ENCODE measurements around the gene VAV2.

VAV2 gene

GRCh38 chr9:133884907-133885744 lies 107.0 kb downstream of the VAV2 start:
- Histone ChIP-seq H3K27me3 (no peaks in the 10 kb centered on the region), H3K9me3 (no peaks in the 10 kb centered on the region), H3K4me3 (ENCODE audit: low read depth in 1 of 2, low read length in 1 of 2) (no peak overlapping the region), H3K36me3 (no peaks in the 10 kb centered on the region), H3K27ac (no peak overlapping the region), H3K4me1 (ENCODE audit: control insufficient read depth in 1 of 2, insufficient read depth in 1 of 2, low read depth in 1 of 2, low read length in 1 of 2) (no peaks in the 10 kb centered on the region)
- TF ChIP-seq, protein P1, sequence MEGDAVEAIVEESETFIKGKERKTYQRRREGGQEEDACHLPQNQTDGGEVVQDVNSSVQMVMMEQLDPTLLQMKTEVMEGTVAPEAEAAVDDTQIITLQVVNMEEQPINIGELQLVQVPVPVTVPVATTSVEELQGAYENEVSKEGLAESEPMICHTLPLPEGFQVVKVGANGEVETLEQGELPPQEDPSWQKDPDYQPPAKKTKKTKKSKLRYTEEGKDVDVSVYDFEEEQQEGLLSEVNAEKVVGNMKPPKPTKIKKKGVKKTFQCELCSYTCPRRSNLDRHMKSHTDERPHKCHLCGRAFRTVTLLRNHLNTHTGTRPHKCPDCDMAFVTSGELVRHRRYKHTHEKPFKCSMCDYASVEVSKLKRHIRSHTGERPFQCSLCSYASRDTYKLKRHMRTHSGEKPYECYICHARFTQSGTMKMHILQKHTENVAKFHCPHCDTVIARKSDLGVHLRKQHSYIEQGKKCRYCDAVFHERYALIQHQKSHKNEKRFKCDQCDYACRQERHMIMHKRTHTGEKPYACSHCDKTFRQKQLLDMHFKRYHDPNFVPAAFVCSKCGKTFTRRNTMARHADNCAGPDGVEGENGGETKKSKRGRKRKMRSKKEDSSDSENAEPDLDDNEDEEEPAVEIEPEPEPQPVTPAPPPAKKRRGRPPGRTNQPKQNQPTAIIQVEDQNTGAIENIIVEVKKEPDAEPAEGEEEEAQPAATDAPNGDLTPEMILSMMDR (IDR thresholded peaks at IDR 0.05) = no peak

DNA sequence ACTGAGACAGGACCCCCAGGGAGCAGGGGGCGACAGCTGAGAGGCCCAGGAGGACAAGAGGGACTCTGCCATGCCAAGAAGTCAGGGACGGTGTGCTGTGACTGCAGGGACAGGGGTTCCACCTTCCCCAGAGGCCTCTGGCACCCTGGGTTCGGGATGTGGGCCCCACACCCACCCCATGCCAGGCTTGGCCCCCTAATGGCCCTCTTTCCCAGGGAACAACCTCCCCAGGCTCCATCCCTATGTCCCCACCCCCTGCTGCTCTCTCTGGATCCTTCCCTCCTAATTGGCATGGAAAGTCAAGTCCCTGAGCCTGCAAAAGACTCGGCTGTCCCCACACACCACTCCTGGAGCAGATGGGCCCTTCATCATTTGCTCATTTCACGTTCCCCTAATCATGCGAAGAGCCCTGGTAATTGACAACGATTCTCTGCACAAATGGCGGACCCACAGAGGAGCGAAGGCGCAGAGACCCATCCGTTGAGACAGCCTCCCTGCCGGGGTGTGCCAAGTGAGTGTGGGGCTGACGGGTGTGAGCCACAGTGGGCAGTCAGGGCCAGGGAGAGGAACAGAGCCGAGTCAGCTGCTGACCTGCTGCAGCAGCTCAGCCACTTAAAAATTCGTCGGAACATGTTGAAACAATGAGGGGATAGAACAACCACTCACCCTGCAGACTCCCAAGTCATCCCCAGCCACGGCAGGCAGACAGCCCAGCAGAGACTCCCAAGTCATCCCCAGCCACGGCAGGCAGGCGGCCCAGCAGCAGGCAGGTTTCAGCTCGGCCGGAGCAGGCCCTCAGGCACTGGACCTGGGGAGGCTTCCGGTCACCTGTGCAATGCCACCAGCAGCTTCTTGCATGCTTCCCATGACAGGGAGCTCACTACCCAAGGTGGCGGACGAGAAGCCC lies 109.0 kb downstream of the VAV2 start:
- no peaks in the 10 kb centered on the region for H3K9me3 ChIP-seq
- H3K36me3 ChIP-seq = no peaks in the 10 kb centered on the region
- H3K27me3 ChIP-seq = no peaks in the 10 kb centered on the region
- H3K4me1 ChIP-seq (ENCODE audit: control insufficient read depth in 1 of 2, insufficient read depth in 1 of 2, low read depth in 1 of 2, low read length in 1 of 2) = no peaks in the 10 kb centered on the region
- no peak overlapping the region for H3K4me3 ChIP-seq (ENCODE audit: low read depth in 1 of 2, low read length in 1 of 2)
- TF ChIP-seq, protein P1 (IDR thresholded peaks at IDR 0.05) = no peak
- H3K27ac ChIP-seq = no peak overlapping the region

DNA sequence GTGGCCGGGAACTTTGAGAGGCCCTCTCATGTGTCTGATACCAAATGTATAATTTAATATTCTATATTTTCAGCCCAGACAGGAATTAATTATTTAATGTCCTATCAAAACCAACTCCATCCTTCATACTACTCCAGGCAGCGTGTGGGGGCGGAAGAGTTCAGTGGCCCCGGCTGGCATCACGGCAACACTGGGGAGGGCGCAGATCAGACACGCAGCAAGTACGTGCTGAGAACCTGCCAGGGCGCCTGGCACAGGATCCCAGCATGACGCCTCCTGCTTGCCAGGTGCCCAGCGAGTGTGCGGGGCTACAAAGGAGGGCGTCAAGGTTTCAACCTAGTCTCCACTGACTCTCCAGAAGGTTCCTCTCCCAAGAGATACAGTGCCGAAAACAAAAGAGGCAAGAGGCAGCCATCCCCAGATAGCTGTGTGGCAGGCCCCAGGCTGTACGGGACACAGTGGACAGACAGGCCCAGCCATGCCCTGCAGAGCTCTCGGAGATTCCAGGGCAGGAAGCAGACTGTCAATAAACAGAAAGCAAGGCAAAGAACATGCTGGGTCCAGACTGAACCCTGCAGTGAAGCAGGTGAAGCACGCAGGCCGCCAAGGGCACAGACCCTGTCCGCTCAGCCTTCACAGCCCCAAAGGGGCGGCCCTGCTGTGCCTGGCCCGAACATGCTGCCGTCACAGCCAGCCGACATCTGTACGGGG lies 110.3 kb downstream of the VAV2 start:
- H3K27ac ChIP-seq = no peak overlapping the region
- H3K27me3 ChIP-seq = no peaks in the 10 kb centered on the region
- H3K4me3 ChIP-seq (ENCODE audit: low read depth in 1 of 2, low read length in 1 of 2) = no peak overlapping the region
- H3K9me3 ChIP-seq = no peaks in the 10 kb centered on the region
- H3K4me1 ChIP-seq (ENCODE audit: control insufficient read depth in 1 of 2, insufficient read depth in 1 of 2, low read depth in 1 of 2, low read length in 1 of 2) = no peaks in the 10 kb centered on the region
- H3K36me3 ChIP-seq = no peaks in the 10 kb centered on the region
- TF ChIP-seq, protein P1 (IDR thresholded peaks at IDR 0.05) = no peak

DNA sequence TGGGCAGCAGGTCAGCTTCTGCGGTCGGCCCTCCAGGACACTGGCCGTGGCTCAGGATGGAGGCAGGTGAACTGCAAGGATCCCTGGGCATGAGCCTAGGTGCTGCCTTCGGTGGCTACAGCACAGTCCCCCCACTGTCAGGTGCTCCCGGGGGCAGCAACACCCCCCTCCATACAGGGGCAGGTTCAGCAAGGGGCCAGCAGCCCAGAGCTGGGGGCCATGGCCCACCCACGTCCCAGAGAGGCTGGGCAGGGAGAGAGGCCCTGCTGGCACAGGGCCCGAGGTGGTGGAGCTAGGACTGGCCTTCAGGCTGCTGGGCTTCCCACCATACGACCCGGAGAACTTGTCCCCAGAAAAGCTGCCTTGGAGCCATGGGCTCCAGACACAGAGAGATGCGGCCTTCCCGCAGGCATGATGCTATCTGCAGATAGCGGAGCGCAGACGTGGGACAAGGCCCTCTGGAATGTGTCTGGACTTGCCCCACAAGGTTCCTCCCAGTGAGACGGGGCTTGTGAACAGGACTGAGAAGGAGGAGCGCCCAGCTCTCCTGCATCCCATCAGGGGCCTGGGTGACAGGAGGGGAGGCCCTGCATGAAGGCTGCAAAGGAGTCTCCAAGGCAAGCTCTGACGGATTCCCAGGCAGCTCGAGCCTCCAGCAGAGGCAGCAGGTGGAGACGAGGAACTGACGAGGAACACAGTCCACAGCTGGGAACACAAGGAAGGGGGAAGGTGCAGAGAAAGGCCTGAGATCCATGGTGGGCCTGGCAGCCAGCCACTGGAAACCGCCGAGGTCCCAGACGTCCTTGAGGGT lies 111.1 kb downstream of the VAV2 start:
- H3K27ac ChIP-seq = no peak overlapping the region
- no peaks in the 10 kb centered on the region for H3K36me3 ChIP-seq
- H3K9me3 ChIP-seq = no peaks in the 10 kb centered on the region
- H3K4me3 ChIP-seq (ENCODE audit: low read depth in 1 of 2, low read length in 1 of 2) = no peak overlapping the region
- no peaks in the 10 kb centered on the region for H3K4me1 ChIP-seq (ENCODE audit: control insufficient read depth in 1 of 2, insufficient read depth in 1 of 2, low read depth in 1 of 2, low read length in 1 of 2)
- no peaks in the 10 kb centered on the region for H3K27me3 ChIP-seq
- TF ChIP-seq, protein P1 (IDR thresholded peaks at IDR 0.05) = no peak

DNA sequence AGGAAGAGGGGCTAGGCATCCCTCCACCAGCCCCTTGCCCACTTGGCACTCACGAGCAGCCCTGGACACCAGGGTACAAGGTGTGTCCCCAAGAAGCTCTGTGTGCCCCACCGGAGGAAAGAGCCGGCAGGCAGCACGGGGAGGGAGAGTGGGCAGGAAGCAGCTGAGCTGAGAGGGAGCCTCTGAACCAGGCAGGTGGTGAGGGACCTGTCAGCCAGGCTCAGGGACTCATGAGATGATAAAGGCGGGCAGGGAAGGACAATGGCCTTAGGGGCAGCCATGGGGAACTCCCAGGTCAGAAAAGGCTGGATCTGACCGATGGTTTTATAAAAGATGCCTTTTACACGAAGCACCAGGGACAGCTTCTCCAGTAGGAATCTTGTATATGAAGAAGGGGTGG lies 112.0 kb downstream of the VAV2 start:
- TF ChIP-seq, protein P1 (IDR thresholded peaks at IDR 0.05) = no peak
- H3K4me1 ChIP-seq (ENCODE audit: control insufficient read depth in 1 of 2, insufficient read depth in 1 of 2, low read depth in 1 of 2, low read length in 1 of 2) = no peaks in the 10 kb centered on the region

More for the DNA sequence above, 112.0 kb downstream of the VAV2 start:
- Histone ChIP-seq H3K36me3 (no peaks in the 10 kb centered on the region), H3K9me3 (no peaks in the 10 kb centered on the region), H3K27me3 (no peaks in the 10 kb centered on the region), H3K27ac (no peak overlapping the region), H3K4me3 (ENCODE audit: low read depth in 1 of 2, low read length in 1 of 2) (no peak overlapping the region)
